C4-2B (cell line): Measurements from ENCODE around the gene RNF10.

Experiments
- ZFX ChIP-seq: fragments of 450-650 bp; IDR thresholded peaks from 2 replicates; pipeline ENCODE4 v1.6.1; 2017
- TF ChIP-seq, protein P1 (sequence below): fragments of 450-650 bp; conservative IDR thresholded peaks from 2 replicates; pipeline ENCODE4 v1.5.1; 2017; ENCODE audit warnings: mild to moderate bottlenecking

- TF ChIP-seq, protein P1, sequence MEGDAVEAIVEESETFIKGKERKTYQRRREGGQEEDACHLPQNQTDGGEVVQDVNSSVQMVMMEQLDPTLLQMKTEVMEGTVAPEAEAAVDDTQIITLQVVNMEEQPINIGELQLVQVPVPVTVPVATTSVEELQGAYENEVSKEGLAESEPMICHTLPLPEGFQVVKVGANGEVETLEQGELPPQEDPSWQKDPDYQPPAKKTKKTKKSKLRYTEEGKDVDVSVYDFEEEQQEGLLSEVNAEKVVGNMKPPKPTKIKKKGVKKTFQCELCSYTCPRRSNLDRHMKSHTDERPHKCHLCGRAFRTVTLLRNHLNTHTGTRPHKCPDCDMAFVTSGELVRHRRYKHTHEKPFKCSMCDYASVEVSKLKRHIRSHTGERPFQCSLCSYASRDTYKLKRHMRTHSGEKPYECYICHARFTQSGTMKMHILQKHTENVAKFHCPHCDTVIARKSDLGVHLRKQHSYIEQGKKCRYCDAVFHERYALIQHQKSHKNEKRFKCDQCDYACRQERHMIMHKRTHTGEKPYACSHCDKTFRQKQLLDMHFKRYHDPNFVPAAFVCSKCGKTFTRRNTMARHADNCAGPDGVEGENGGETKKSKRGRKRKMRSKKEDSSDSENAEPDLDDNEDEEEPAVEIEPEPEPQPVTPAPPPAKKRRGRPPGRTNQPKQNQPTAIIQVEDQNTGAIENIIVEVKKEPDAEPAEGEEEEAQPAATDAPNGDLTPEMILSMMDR = no peak
- TF ChIP-seq ZFX = no peak
Observed at GRCh38 chr12:120586206-120586605, 52.0 kb downstream of the RNF10 start.
